H1 (cell line): ENCODE measurements around the gene CDHR5. TPM values are rescaled to one million over a fixed set of nuclear protein-coding genes. Genes with fewer than 3 reads are reported as not detected.
A peak's percentile ranks its signal among the peaks of the same experiment; 100 is the strongest.

Experiments
- CTCF ChIA-PET: fragments of 300-600 bp; sonication (Branson Sonifier 250); formaldehyde crosslinking; loops from one replicate; lab custom pipeline; 2021; ENCODE audit not compliant: partially characterized antibody; lab: Charles Lee
- POLR2A ChIA-PET: fragments of 300-600 bp; sonication (Branson Sonifier 250); formaldehyde crosslinking; loops from one replicate; lab custom pipeline; 2021; ENCODE audit warnings: inconsistent platforms; ENCODE audit not compliant: partially characterized antibody; lab: Charles Lee
- DNase-seq, 2 experiments: peaks; one replicate each; pipeline versions ENCODE4 v3.0.0 to v3.0.0-alpha.2; 2010 to 2022; ENCODE audit warnings: low spot score in 2 of 2, low read depth in 1 of 2, mixed read lengths in 1 of 2
- FAIRE-seq: peaks from 2 replicates; lab custom pipeline; 2011; peaks lifted over from hg19 to GRCh38; lab: Jason Lieb, UNC
- H2AFZ ChIP-seq: 2 replicates; pipeline ENCODE4 v1.8.1; 2012; ENCODE audit warnings: low read length, inconsistent platforms
- H2AK5ac ChIP-seq: 2 replicates; pipeline ENCODE4 v1.6.1; 2013; ENCODE audit warnings: low read depth, low read length
- H2BK120ac ChIP-seq: replicated peaks from 2 replicates; pipeline ENCODE3; 2013; ENCODE audit warnings: low read depth, low read length, inconsistent platforms
- H2BK12ac ChIP-seq: 2 replicates; pipeline ENCODE4 v1.6.1; 2013; ENCODE audit warnings: low read depth, low read length
- H2BK15ac ChIP-seq: 2 replicates; pipeline ENCODE4 v1.6.1; 2013; ENCODE audit warnings: low read length
- H2BK20ac ChIP-seq: 2 replicates; pipeline ENCODE4 v1.6.1; 2013; ENCODE audit warnings: low read length
- H2BK5ac ChIP-seq: 2 replicates; pipeline ENCODE4 v1.6.1; 2013; ENCODE audit warnings: low read depth, low read length
- H3K14ac ChIP-seq: 2 replicates; pipeline ENCODE4 v1.6.1; 2013; ENCODE audit warnings: inconsistent platforms; ENCODE audit not compliant: insufficient read length
- H3K18ac ChIP-seq: 2 replicates; pipeline ENCODE4 v1.6.1; 2013; ENCODE audit warnings: low read length; ENCODE audit errors: extremely low read depth
- H3K23ac ChIP-seq: 2 replicates; pipeline ENCODE4 v1.6.1; 2013; ENCODE audit warnings: inconsistent platforms; ENCODE audit not compliant: insufficient read length
- H3K23me2 ChIP-seq: 2 replicates; pipeline ENCODE4 v1.6.1; 2013; ENCODE audit warnings: low read depth, low read length
- H3K27ac ChIP-seq: 2 replicates; pipeline ENCODE4 v1.6.1; 2011; ENCODE audit warnings: low read depth, low read length, inconsistent platforms
- H3K27me3 ChIP-seq, 4 experiments: replicated peaks in 1 of 4; 1 replicate in 1 of 4; 2 replicates in 3 of 4; pipeline versions ENCODE4 v1.6.1 to v1.8.1; 2011 to 2013; ENCODE audit warnings: low read length in 3 of 4, mild to moderate bottlenecking in 3 of 4, inconsistent platforms in 2 of 4, mixed read lengths in 2 of 4, moderate library complexity in 1 of 4; ENCODE audit not compliant: control insufficient read depth in 3 of 4, insufficient read depth in 3 of 4; ENCODE audit errors: extremely low read depth in 1 of 4
- H3K36me3 ChIP-seq, 4 experiments: 2 replicates each; pipeline versions ENCODE4 v1.6.1 to v1.8.1; 2011 to 2013; ENCODE audit warnings: mild to moderate bottlenecking in 4 of 4, low read length in 3 of 4, moderate library complexity in 2 of 4, control low read depth in 1 of 4, inconsistent platforms in 1 of 4; ENCODE audit not compliant: insufficient read depth in 4 of 4, control insufficient read depth in 2 of 4
- H3K4ac ChIP-seq: replicated peaks from 2 replicates; pipeline ENCODE3; 2013; ENCODE audit warnings: low read length, low read depth, mixed read lengths, inconsistent platforms; ENCODE audit not compliant: insufficient read length
- H3K4me1 ChIP-seq, 4 experiments: replicated peaks in 1 of 4; 1 replicate in 1 of 4; 2 replicates in 3 of 4; pipeline versions ENCODE4 v1.6.1 to v1.8.1; 2011 to 2013; ENCODE audit warnings: low read length in 3 of 4, inconsistent platforms in 2 of 4, mixed read lengths in 1 of 4; ENCODE audit not compliant: insufficient read depth in 4 of 4, control insufficient read depth in 3 of 4
- H3K4me2 ChIP-seq, 2 experiments: 2 replicates each; pipeline versions ENCODE4 v1.6.1 to v1.8.1; 2011 to 2013; ENCODE audit warnings: low read depth in 2 of 2, low read length in 2 of 2, control low read depth in 1 of 2, inconsistent platforms in 1 of 2, mild to moderate bottlenecking in 1 of 2; ENCODE audit not compliant: insufficient read depth in 1 of 2
- H3K4me3 ChIP-seq, 4 experiments: fragments of 200-600, 300-600 bp in 1 of 4; sonication (generic), shearing (Covaris generic), sonication (Bioruptor Twin) in 1 of 4; 2 replicates each; pipeline versions ENCODE4 v1.5.1 to v1.8.1; 2011 to 2016; ENCODE audit warnings: low read length in 4 of 4, low read depth in 3 of 4, control low read depth in 2 of 4, inconsistent platforms in 2 of 4, mild to moderate bottlenecking in 2 of 4, mixed read lengths in 1 of 4, moderate library complexity in 1 of 4; ENCODE audit not compliant: insufficient read depth in 2 of 4; ENCODE audit errors: extremely low read depth in 1 of 4
- H3K56ac ChIP-seq: replicated peaks from 2 replicates; pipeline ENCODE3; 2013; ENCODE audit warnings: low read depth, mild to moderate bottlenecking, mixed read lengths, low read length, inconsistent platforms; ENCODE audit not compliant: insufficient read length
- H3K79me1 ChIP-seq: 2 replicates; pipeline ENCODE4 v1.6.1; 2013; ENCODE audit warnings: low read depth, low read length, control low read depth
- H3K79me2 ChIP-seq, 2 experiments: 2 replicates each; pipeline versions ENCODE4 v1.6.1 to v1.8.1; 2012 to 2013; ENCODE audit warnings: low read length in 2 of 2, mild to moderate bottlenecking in 2 of 2, inconsistent platforms in 1 of 2; ENCODE audit not compliant: insufficient read depth in 2 of 2, control insufficient read depth in 1 of 2
- H3K9ac ChIP-seq, 4 experiments: replicated peaks in 1 of 4; 1 replicate in 1 of 4; 2 replicates in 3 of 4; pipeline versions ENCODE4 v1.6.1 to v1.8.1; 2011 to 2013; ENCODE audit warnings: low read depth in 3 of 4, low read length in 3 of 4, control low read depth in 2 of 4, mild to moderate bottlenecking in 2 of 4, moderate library complexity in 2 of 4, inconsistent platforms in 1 of 4; ENCODE audit errors: extremely low read depth in 1 of 4
- H3K9me3 ChIP-seq, 2 experiments: 2 replicates each; pipeline versions ENCODE4 v1.6.1 to v1.8.1; 2012 to 2013; ENCODE audit warnings: mild to moderate bottlenecking in 2 of 2, moderate library complexity in 2 of 2, control low read depth in 1 of 2, inconsistent platforms in 1 of 2, low read depth in 1 of 2, low read length in 1 of 2, mixed read lengths in 1 of 2; ENCODE audit not compliant: insufficient read depth in 2 of 2
- H4K20me1 ChIP-seq, 2 experiments: replicated peaks in 1 of 2; 2 replicates each; pipeline versions ENCODE3 to v1.8.1; 2011 to 2013; ENCODE audit warnings: inconsistent platforms in 2 of 2, low read length in 2 of 2, mild to moderate bottlenecking in 1 of 2; ENCODE audit not compliant: insufficient read depth in 2 of 2, control insufficient read depth in 1 of 2
- H4K5ac ChIP-seq: 2 replicates; pipeline ENCODE4 v1.6.1; 2013; ENCODE audit warnings: low read length, low read depth, mixed read lengths, inconsistent platforms; ENCODE audit not compliant: insufficient read length
- H4K8ac ChIP-seq: 2 replicates; pipeline ENCODE4 v1.8.0; 2013; ENCODE audit warnings: mild to moderate bottlenecking, moderate library complexity, low read length, inconsistent platforms; ENCODE audit not compliant: insufficient read depth; ENCODE audit errors: extremely low read depth
- H4K91ac ChIP-seq: replicated peaks from 2 replicates; pipeline ENCODE3; 2013; ENCODE audit warnings: low read length, mixed read lengths, inconsistent platforms; ENCODE audit not compliant: insufficient read length
- BRCA1 ChIP-seq: IDR thresholded peaks from 2 replicates; pipeline ENCODE4 v1.6.1; 2012; ENCODE audit warnings: low read depth, low read length, improper control_type of control experiment
- CREB1 ChIP-seq: IDR thresholded peaks from 2 replicates; pipeline ENCODE4 v1.6.1; 2012; ENCODE audit warnings: inconsistent platforms
- E2F6 ChIP-seq: IDR thresholded peaks from 2 replicates; pipeline ENCODE4 v1.6.1; 2012; ENCODE audit warnings: inconsistent platforms
- EGR1 ChIP-seq: IDR thresholded peaks from 2 replicates; pipeline ENCODE4 v1.6.1; 2011; ENCODE audit warnings: low read depth, low read length, borderline replicate concordance
- EP300 ChIP-seq, 2 experiments: IDR thresholded peaks; 1 replicate in 1 of 2; 2 replicates in 1 of 2; pipeline ENCODE4 v1.6.1; 2011 to 2012; ENCODE audit warnings: low read depth in 2 of 2, low read length in 2 of 2, mild to moderate bottlenecking in 2 of 2, borderline replicate concordance in 1 of 2, inconsistent platforms in 1 of 2, moderate library complexity in 1 of 2
- EZH2 ChIP-seq: fragments of 200-600 bp; sonication (generic); IDR thresholded peaks from 2 replicates; pipeline ENCODE4 v1.7.1; 2012; ENCODE audit warnings: low read depth, mild to moderate bottlenecking, moderate library complexity, low read length, inconsistent platforms; ENCODE audit not compliant: severe bottlenecking
- RXRA ChIP-seq: IDR thresholded peaks from 2 replicates; pipeline ENCODE4 v1.6.1; 2011; ENCODE audit warnings: low read depth, mild to moderate bottlenecking, low read length, moderate library complexity; ENCODE audit not compliant: insufficient read depth
- SAP30 ChIP-seq: fragments of 300-600 bp; sonication (generic); IDR thresholded peaks from 2 replicates; pipeline ENCODE4 v1.7.1; 2012; ENCODE audit warnings: low read length, moderate library complexity, mild to moderate bottlenecking, inconsistent platforms; ENCODE audit not compliant: insufficient read depth, insufficient replicate concordance
- SUZ12 ChIP-seq: fragments of 200-600 bp; sonication (generic); IDR thresholded peaks from 2 replicates; pipeline ENCODE4 v1.6.1; 2012; ENCODE audit warnings: mild to moderate bottlenecking, inconsistent platforms, low read length, moderate library complexity, mixed read lengths
- WGBS, 2 experiments: shearing (Covaris generic) in 1 of 2; methylation state at CpG; one replicate each; pipeline versions ENCODE4 v1.1.6 to v1.1.7; 2013 to 2015; ENCODE audit warnings: low lambda C conversion rate in 2 of 2, mixed read lengths in 2 of 2, inconsistent platforms in 1 of 2, low coverage in 1 of 2, missing lambda C conversion rate in 1 of 2; ENCODE audit not compliant: insufficient replicate concordance in 2 of 2, insufficient coverage in 1 of 2, insufficient read length in 1 of 2; ENCODE audit errors: extremely low coverage in 1 of 2, missing lambda C conversion rate in 1 of 2; 5-methylcytosine and 5-hydroxymethylcytosine counted together
- polyA plus RNA-seq, 7 experiments: library from polyadenylated mRNA; depleted of rRNA in 3 of 7; stranded (reverse) in 5 of 7; unstranded in 2 of 7; fragments of >200 nt in 5 of 7; fragments of 200-250 nt in 2 of 7; gene quantifications; 1 replicate in 5 of 7; 2 replicates in 1 of 7; 4 replicates in 1 of 7; pipeline versions ENCODE4 v1.2.1 to v1.2.3, GENCODE V29; 2011 to 2013; ENCODE audit warnings: missing spikeins in 2 of 7, mixed read lengths in 2 of 7
- total RNA-seq: library from RNA; stranded (reverse); fragmentation: NEBNext Ultra II Directional; extraction: Animal tissue kit (Norgen Biotek cat#: 25700); gene quantifications from 2 replicates; pipeline ENCODE4 v1.2.1, GENCODE V29; 2021

The CDHR5 gene
- total and polyA plus RNA-seq, 2 of the 8 experiments (the other 6 are each of a cell fraction or from before 2014, with no cell fraction given): not detected

GRCh38 chr11:637593-638521 is 13.1 kb upstream of the CDHR5 start:
- Histone ChIP-seq H3K9me3 (no peaks in the 10 kb centered on the region; a peak in 1 of 4 replicates), H3K18ac (peak overlapping the region; percentile 95), H3K79me1 (no peaks in the 10 kb centered on the region), H3K4me2 (peak overlapping the region; percentile 81 to 91), H3K27me3 (peaks cover 21 to 49% (median 43%) of the 10 kb centered on the region in 4 experiments), H3K4me3 (peak overlapping the region; percentile 34 to 60 (median 48)), H3K14ac (no peak overlapping the region), H3K79me2 (no peaks in the 10 kb centered on the region), H2AK5ac (0 out of 2 replicates have a peak overlapping the region, but pooled peaks have one; percentile 75), H3K27ac (0 out of 2 replicates have a peak overlapping the region, but pooled peaks have one; percentile 12), H2BK20ac (peak overlapping the region; percentile 93; the same call in 1 of the 2 replicates), H3K9ac (peak overlapping the region; percentile 33 to 56 (median 43); a peak in 5 of 7 replicates), H4K20me1 (peaks cover 0 to 3% of the 10 kb centered on the region in 2 experiments), H3K36me3 (no peaks in the 10 kb centered on the region), H3K23me2 (peaks cover 21% of the 10 kb centered on the region; the same call in 1 of the 2 replicates), H3K56ac (no peak overlapping the region), H3K4ac (peak overlapping the region; percentile 46), H2BK15ac (peak overlapping the region; percentile 98; the same call in 1 of the 2 replicates), H4K91ac (peak overlapping the region; percentile 95), H2BK120ac (peak overlapping the region; percentile 61), H3K4me1 (peaks cover 0 to 30% (median 20%) of the 10 kb centered on the region in 4 experiments; a peak in 6 of 7 replicates), H4K5ac (peak overlapping the region; percentile 1), H3K23ac (no peak overlapping the region), H4K8ac (peak overlapping the region; percentile 53), H2AFZ (no peak overlapping the region), H2BK12ac (peak overlapping the region; percentile 99), H2BK5ac (no peak overlapping the region; the same call in 1 of the 2 replicates)
- ChIA-PET CTCF (interaction anchor here (0.6 to 2.0 kb wide), 7 partner anchors 8 to 128 kb away, joined by 3 to 10 read pairs (median 3); no protein-coding TSS in a partner anchor), POLR2A (interaction anchor here (0.9 to 3.6 kb wide), 26 partner anchors 9 to 173 kb away, joined by 3 to 20 read pairs (median 4); partner anchors contain the start of genes IRF7, SCT and TALDO1)
- DNase-seq: peak in 1 of 2 experiments; percentile 70
- FAIRE-seq: no peak
- 8% methylated on average over 52 of the region's 55 CpGs; no CpG with 5 or more reads in 1 of the 2 experiments for WGBS, 2 experiments
- TF ChIP-seq EZH2 (peak; percentile 64), SAP30 (no peak), RXRA (no peak), BRCA1 (no peak), EGR1 (no peak), CREB1 (peak; percentile 52; the same call in 1 of the 2 replicates), EP300 (IDR thresholded peaks at IDR 0.05; ENCODE audit: borderline replicate concordance in 1 of 2, low read depth in 2 of 2, low read length in 2 of 2) (no peak), SUZ12 (peak; percentile 66), E2F6 (peak; percentile 76)
